ENCODE data around the gene GALNT9.
A peak's percentile ranks its signal among the peaks of the same experiment; 100 is the strongest.

GALNT9 gene

GRCh38 chr12:132166093-132166492, 163.3 kb downstream of the GALNT9 start:
- DNase-seq: no peak

- no peak for DNase-seq
Observed at GRCh38 chr12:132165584-132165983, 163.8 kb downstream of the GALNT9 start.

GRCh38 chr12:132164426-132164825, 165.0 kb downstream of the GALNT9 start:
- DNase-seq: no peak

- DNase-seq: no peak
Observed at GRCh38 chr12:132163911-132164288, 165.5 kb downstream of the GALNT9 start.

GRCh38 chr12:132163041-132163910, 166.1 kb downstream of the GALNT9 start:
- no peak for DNase-seq

GRCh38 chr12:132162508-132163031, 166.8 kb downstream of the GALNT9 start:
- no peak for DNase-seq

- no peak for DNase-seq
Observed at GRCh38 chr12:132161796-132162507, 167.4 kb downstream of the GALNT9 start.

GRCh38 chr12:132161036-132161781, 168.2 kb downstream of the GALNT9 start:
- DNase-seq: no peak

GRCh38 chr12:132160601-132161035, 168.8 kb downstream of the GALNT9 start:
- DNase-seq: no peak

- DNase-seq: no peak
Observed at GRCh38 chr12:132160016-132160415, 169.4 kb downstream of the GALNT9 start.

- DNase-seq: no peak
Observed at GRCh38 chr12:132159555-132160003, 169.8 kb downstream of the GALNT9 start.

- DNase-seq: no peak
Observed at GRCh38 chr12:132158677-132159554, 170.5 kb downstream of the GALNT9 start.

GRCh38 chr12:132157733-132158409, 171.5 kb downstream of the GALNT9 start:
- DNase-seq: no peak

- no peak for DNase-seq
Observed at GRCh38 chr12:132156573-132157325, 172.6 kb downstream of the GALNT9 start.

GRCh38 chr12:132155771-132156572, 173.4 kb downstream of the GALNT9 start:
- DNase-seq: no peak

GRCh38 chr12:132154941-132155770, 174.2 kb downstream of the GALNT9 start:
- DNase-seq: no peak

- DNase-seq: no peak
Observed at GRCh38 chr12:132154341-132154761, 175.0 kb downstream of the GALNT9 start.

GRCh38 chr12:132153501-132154340, 175.7 kb downstream of the GALNT9 start:
- peak; percentile 59 for DNase-seq

Measured in activated CD4-positive, CD25-positive, alpha-beta regulatory T cell treated with anti-CD3 and anti-CD28 coated beads, Interleukin-2, amount 50 U/mL, for 72 hours (primary cell).